Panc1 (cell line): ENCODE measurements around the gene BPIFA2.

ENCODE experiments used
- CTCF ChIP-seq: fragments of 450-650 bp; IDR thresholded peaks from 2 replicates; pipeline ENCODE4 v1.5.1; 2017; ENCODE audit warnings: mild to moderate bottlenecking
- POLR2AphosphoS5 ChIP-seq: IDR thresholded peaks from 2 replicates; pipeline ENCODE4 v1.6.1; 2012; ENCODE audit warnings: mild to moderate bottlenecking, low read depth, low read length, moderate library complexity
- SIN3A ChIP-seq: IDR thresholded peaks from 2 replicates; pipeline ENCODE4 v1.6.1; 2012; ENCODE audit warnings: low read depth, mild to moderate bottlenecking, low read length, moderate library complexity, borderline replicate concordance; ENCODE audit not compliant: insufficient read depth
- TCF7L2 ChIP-seq: IDR thresholded peaks from 2 replicates; pipeline ENCODE4 v1.6.1; 2011; ENCODE audit warnings: mild to moderate bottlenecking, low read depth, low read length, inconsistent platforms

- TF ChIP-seq CTCF (no peak), POLR2AphosphoS5 (no peak), TCF7L2 (no peak), SIN3A (no peak)
Measured at GRCh38 chr20:33132513-33133372, 35.2 kb upstream of the BPIFA2 start.
